ENCODE measurements around the gene CAPN15.
A peak's percentile ranks its signal among the peaks of the same experiment; 100 is the strongest.

The CAPN15 gene

GRCh38 chr16:578232-578869, 50.8 kb downstream of the CAPN15 start:
- no peak for DNase-seq (ENCODE audit: low spot score)

GRCh38 chr16:578870-579405, 51.4 kb downstream of the CAPN15 start:
- no peak for DNase-seq (ENCODE audit: low spot score)

GRCh38 chr16:580141-580945, 52.8 kb downstream of the CAPN15 start:
- no peak for DNase-seq (ENCODE audit: low spot score)

GRCh38 chr16:580946-581498, 53.5 kb downstream of the CAPN15 start:
- DNase-seq (ENCODE audit: low spot score) = no peak

- DNase-seq (ENCODE audit: low spot score) = no peak
Measured at GRCh38 chr16:582218-582613, 54.7 kb downstream of the CAPN15 start.

GRCh38 chr16:582614-583331, 55.3 kb downstream of the CAPN15 start:
- DNase-seq (ENCODE audit: low spot score) = no peak

- no peak for DNase-seq (ENCODE audit: low spot score)
Measured at GRCh38 chr16:583470-583814, 55.9 kb downstream of the CAPN15 start.

GRCh38 chr16:583815-584591, 56.5 kb downstream of the CAPN15 start:
- DNase-seq (ENCODE audit: low spot score) = no peak

GRCh38 chr16:585351-585750, 57.8 kb downstream of the CAPN15 start:
- DNase-seq (ENCODE audit: low spot score) = peak; percentile 64

GRCh38 chr16:586047-586644, 58.6 kb downstream of the CAPN15 start:
- DNase-seq (ENCODE audit: low spot score) = no peak

- DNase-seq (ENCODE audit: low spot score) = no peak
Measured at GRCh38 chr16:586645-587590, 59.4 kb downstream of the CAPN15 start.

GRCh38 chr16:588639-588888, 61.1 kb downstream of the CAPN15 start:
- DNase-seq (ENCODE audit: low spot score) = no peak

GRCh38 chr16:588889-589657, 61.6 kb downstream of the CAPN15 start:
- peak; percentile 100 for DNase-seq (ENCODE audit: low spot score)

GRCh38 chr16:589658-590187, 62.2 kb downstream of the CAPN15 start, which contains the start of gene RAB40C:
Gene RAB40C, plus strand, starts transcription at chr16:590066. Its CDS starts 226 bp downstream, at chr16:590292.
- peak; percentile 100 for DNase-seq (ENCODE audit: low spot score)

- DNase-seq (ENCODE audit: low spot score) = no peak
Measured at GRCh38 chr16:590188-590814, 62.8 kb downstream of the CAPN15 start.

- no peak for DNase-seq (ENCODE audit: low spot score)
Measured at GRCh38 chr16:590815-591200, 63.3 kb downstream of the CAPN15 start.

GRCh38 chr16:591231-591630, 63.7 kb downstream of the CAPN15 start:
- no peak for DNase-seq (ENCODE audit: low spot score)

GRCh38 chr16:591892-592517, 64.5 kb downstream of the CAPN15 start:
- DNase-seq (ENCODE audit: low spot score) = no peak

Measured in left forelimb (tissue), 1 donor.